Epithelial cell of prostate (primary cell): ENCODE data around the gene DNAJB2.
"Not testable (repeated sequence)": the region's sequence is repeated elsewhere in the genome, so short reads cannot be mapped to it uniquely, and the experiment has no call there.

Source experiments
- DNase-seq: peaks from one replicate; pipeline ENCODE4 v3.0.0-alpha.2; 2011; ENCODE audit warnings: low read depth, low spot score
- H3K27ac ChIP-seq: fragments of 450-650 bp; 2 replicates; pipeline ENCODE4 v1.5.1; 2017; ENCODE audit warnings: mild to moderate bottlenecking

Gene DNAJB2

GRCh38 chr2:219254590-219255201 lies 24.5 kb upstream of the DNAJB2 start:
- no peak for DNase-seq
- H3K27ac ChIP-seq: peak overlapping the region; percentile 99

GRCh38 chr2:219258942-219259341 lies 20.2 kb upstream of the DNAJB2 start:
- not testable (repeated sequence) for H3K27ac ChIP-seq, DNase-seq

- no peak for DNase-seq
- no peak overlapping the region for H3K27ac ChIP-seq
Measured at GRCh38 chr2:219261024-219261855, 17.9 kb upstream of the DNAJB2 start.

GRCh38 chr2:219266232-219266631 lies 12.9 kb upstream of the DNAJB2 start:
- H3K27ac ChIP-seq: no peak overlapping the region
- DNase-seq: no peak

- H3K27ac ChIP-seq: no peak overlapping the region
- DNase-seq: no peak
Measured at GRCh38 chr2:219266886-219267285, 12.3 kb upstream of the DNAJB2 start.

- no peak overlapping the region for H3K27ac ChIP-seq
- no peak for DNase-seq
Measured at GRCh38 chr2:219268294-219268693, 10.9 kb upstream of the DNAJB2 start.

- H3K27ac ChIP-seq: peak overlapping the region; percentile 34
- DNase-seq: no peak
Measured at GRCh38 chr2:219269362-219270054, 9.7 kb upstream of the DNAJB2 start.

- H3K27ac ChIP-seq: peak overlapping the region; percentile 34
- no peak for DNase-seq
Measured at GRCh38 chr2:219270055-219270372, 9.2 kb upstream of the DNAJB2 start.

GRCh38 chr2:219271021-219271420 lies 8.1 kb upstream of the DNAJB2 start:
- DNase-seq: no peak
- no peak overlapping the region for H3K27ac ChIP-seq

GRCh38 chr2:219272356-219272755 lies 6.8 kb upstream of the DNAJB2 start:
- H3K27ac ChIP-seq: peak overlapping the region; percentile 100
- DNase-seq: no peak

- H3K27ac ChIP-seq: peak overlapping the region; percentile 100
- no peak for DNase-seq
Measured at GRCh38 chr2:219272995-219273394, 6.2 kb upstream of the DNAJB2 start.

- peak; percentile 94 for DNase-seq
- H3K27ac ChIP-seq: peak overlapping the region; percentile 100
Measured at GRCh38 chr2:219273937-219274336, 5.2 kb upstream of the DNAJB2 start.

- peak; percentile 78 for DNase-seq
- H3K27ac ChIP-seq: peak overlapping the region; percentile 100
Measured at GRCh38 chr2:219274361-219274921, 4.7 kb upstream of the DNAJB2 start.

GRCh38 chr2:219277703-219278654 lies 1.2 kb upstream of the DNAJB2 start:
- no peak for DNase-seq
- H3K27ac ChIP-seq: peak overlapping the region; percentile 94

- H3K27ac ChIP-seq: peak overlapping the region; percentile 94
- no peak for DNase-seq
Measured at GRCh38 chr2:219278655-219279150, 463 bp upstream of the DNAJB2 start.

GRCh38 chr2:219279916-219280516 lies 850 bp downstream of the DNAJB2 start:
- H3K27ac ChIP-seq: peak overlapping the region; percentile 94
- no peak for DNase-seq

GRCh38 chr2:219280651-219281050 lies 1.5 kb downstream of the DNAJB2 start:
- no peak overlapping the region for H3K27ac ChIP-seq
- no peak for DNase-seq

GRCh38 chr2:219281588-219281987 lies 2.4 kb downstream of the DNAJB2 start:
- H3K27ac ChIP-seq: no peak overlapping the region
- DNase-seq: no peak

GRCh38 chr2:219282375-219282774 lies 3.2 kb downstream of the DNAJB2 start:
- H3K27ac ChIP-seq: no peak overlapping the region
- DNase-seq: no peak
